HG03280 (cell line): ENCODE measurements around the gene FHOD3.

Experiments used
- ATAC-seq: cut with Tn5 transposase; IDR thresholded peaks from one replicate; pipeline ENCODE4 v1.9.1; 2021; ENCODE audit warnings: mild to moderate bottlenecking, moderate library complexity; ENCODE audit not compliant: unreplicated experiment

The FHOD3 gene

DNA sequence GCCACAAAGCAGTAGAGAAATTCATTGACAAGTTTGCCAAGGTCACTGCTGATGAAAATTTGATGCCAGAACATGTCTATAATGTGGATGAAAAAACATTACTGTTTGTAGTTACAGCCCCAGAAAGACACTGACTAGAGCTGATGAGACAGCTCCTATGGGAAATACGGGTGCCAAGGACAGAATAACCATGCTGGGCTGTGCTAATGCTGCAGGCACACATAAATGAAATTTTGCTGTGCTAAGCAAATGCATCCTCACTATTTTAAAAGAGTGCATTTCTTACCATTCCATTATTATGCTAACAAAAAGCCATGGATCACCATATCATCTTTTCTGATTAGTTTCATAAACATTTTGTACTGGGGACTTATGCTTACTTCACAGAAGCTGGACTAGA lies 208.2 kb downstream of the FHOD3 start:
- ATAC-seq = no peak

DNA sequence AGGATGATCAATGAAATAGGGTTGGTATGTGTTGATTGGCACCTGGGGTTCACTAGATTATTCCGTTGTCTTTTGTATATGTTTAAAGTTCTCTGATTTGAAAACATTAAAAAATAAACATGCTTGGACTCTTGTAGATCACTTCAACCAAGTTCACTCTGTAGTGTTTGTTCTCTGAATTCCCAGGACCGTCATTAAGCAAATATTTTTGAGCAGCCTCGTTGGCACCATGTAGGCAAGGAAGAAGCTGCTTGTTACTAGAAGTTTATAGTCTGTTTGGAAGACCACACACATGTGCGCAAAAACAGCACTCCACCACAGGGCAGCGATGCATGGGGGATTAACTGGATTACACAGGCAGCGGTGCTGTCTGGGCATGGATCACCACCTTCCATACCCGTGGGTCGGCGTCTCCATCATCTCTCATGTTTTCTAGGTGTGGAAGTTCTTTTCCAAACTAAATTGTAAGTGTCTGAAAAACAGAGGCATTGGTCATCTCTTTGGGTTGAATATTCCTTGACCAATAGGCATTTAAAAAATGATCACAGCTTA lies 212.2 kb downstream of the FHOD3 start:
- ATAC-seq = no peak

DNA sequence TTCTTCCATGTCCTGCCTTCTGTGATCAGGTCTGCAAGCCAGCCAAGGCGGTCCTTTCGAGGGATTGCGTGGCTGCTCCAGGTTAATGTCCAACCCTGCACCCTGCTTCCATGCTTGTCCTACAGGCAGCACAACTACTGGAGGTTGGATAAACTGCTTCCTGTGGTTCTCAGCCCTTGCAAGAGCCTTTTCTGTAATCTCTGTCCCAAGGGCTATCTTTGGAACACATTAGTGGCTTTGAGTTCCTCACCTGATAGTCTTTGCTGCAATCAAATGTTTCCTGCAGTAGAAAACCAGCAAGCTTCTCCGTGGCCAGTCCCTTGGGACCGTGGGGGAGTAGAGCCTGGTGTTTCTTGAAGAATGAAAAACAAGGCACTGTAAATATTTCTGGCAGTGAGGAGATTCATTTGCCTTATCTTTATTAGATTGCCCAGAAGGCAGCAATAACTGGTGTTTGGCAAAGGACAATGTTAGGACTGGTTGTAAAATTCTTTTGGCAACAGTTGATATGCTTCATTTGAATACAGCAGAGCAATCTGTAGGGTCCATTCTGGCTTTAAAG lies 214.4 kb downstream of the FHOD3 start:
- no peak for ATAC-seq

DNA sequence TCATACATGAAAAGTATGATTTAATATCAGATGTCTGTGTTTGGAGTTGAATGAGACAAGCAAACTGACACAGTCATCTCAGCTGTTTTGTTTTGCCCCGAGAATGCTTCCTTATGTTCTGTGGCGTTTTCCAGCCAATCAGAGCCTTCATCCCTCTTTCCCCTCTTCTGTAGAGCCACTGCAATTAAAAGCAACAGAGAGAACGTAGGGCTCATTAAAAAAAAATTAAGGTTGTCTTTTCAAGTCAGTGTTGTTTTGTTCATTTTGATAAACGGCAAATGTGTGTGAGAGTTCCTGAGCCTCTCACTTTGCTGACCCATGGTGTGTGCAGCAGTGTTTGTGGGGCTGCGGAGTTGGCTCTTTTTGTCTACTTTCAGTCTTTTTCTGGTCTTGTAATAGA lies 216.0 kb downstream of the FHOD3 start:
- no peak for ATAC-seq

DNA sequence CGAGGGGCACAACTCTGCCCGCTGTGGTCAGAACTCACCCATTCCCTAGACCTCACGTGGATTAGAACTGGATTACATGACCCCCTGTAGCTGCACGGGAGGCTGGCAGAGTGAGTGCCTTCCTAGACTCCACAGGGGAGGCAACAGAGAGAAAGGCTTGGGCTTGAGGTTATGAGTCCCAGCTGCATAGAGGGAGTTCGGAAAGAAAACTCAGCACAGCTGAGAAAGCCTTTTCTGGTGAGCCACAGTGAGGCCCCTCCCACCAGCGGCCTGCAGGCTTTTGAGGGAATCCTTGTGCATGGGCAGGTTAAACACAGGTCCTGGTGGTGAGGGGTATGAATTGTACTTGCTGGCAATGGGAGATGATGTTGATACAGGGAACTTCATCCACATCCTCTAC lies 217.3 kb downstream of the FHOD3 start:
- ATAC-seq = no peak

DNA sequence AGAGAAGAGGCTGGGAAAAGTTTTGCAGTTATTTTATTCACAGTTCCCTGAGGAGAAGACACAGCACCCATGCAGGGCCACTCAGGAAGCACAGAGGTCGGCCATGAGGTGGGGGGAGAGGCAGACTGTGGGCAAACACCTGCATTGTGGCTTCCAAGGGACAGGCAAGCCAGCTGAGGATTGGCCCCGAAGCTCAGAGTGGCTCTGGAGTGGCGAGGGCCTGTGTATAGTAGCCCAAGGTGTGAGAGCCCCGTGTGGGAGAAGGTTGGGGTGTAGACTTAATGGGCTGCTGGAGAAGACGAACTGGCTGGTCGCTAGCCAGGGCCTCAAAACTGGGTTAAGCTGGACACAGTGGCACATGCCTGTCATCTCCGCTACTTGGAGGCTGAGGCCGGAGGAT lies 218.7 kb downstream of the FHOD3 start:
- no peak for ATAC-seq

- ATAC-seq = no peak
Measured at GRCh38 chr18:36516726-36517125, 219.2 kb downstream of the FHOD3 start.

- no peak for ATAC-seq
Measured at GRCh38 chr18:36518839-36519238, 221.3 kb downstream of the FHOD3 start.

- ATAC-seq = no peak
Measured at GRCh38 chr18:36519358-36519757, 221.8 kb downstream of the FHOD3 start.

GRCh38 chr18:36522509-36522908 lies 225.0 kb downstream of the FHOD3 start:
- ATAC-seq = no peak

DNA sequence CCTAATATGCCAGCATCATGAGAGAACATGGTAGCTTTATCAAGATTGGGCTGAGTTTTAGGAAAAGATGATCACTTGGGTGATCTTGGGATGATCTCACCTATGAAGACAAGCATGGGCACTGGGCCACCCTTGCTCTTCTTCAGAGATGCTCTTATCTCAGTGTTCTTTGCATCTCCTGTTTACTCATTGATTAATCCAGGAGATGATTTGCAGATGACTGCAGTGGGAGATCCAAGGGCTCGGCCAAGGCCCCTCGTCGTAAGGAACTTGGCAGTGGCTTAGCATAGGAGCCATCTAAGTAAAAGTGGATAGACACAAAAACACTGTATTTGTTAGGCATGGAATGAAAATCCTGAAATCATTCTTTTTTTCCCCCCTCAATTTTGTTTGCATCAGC lies 228.4 kb downstream of the FHOD3 start:
- no peak for ATAC-seq

GRCh38 chr18:36526611-36527010 lies 229.1 kb downstream of the FHOD3 start:
- no peak for ATAC-seq

DNA sequence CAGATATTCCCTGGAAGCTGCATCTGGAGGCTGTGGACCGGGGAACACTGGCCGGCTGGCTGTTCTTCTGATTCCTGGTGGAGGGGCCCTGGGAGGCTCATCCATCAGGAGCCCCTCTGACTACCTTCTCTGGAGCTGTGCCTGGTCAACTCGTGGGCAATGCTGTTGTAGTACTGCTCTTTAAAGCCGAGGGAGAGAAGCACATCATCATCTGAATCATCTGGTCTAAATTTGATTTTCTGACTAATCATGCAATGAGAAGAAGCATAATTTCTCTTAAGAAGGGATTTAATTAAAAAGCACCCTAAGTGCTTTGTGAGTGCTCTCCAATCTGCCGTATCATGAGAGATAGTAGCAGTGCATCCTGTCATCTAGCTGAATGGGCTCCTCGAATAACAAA lies 229.5 kb downstream of the FHOD3 start:
- ATAC-seq = no peak

GRCh38 chr18:36527740-36528455 lies 230.4 kb downstream of the FHOD3 start:
- ATAC-seq = no peak

GRCh38 chr18:36529747-36530146 lies 232.2 kb downstream of the FHOD3 start:
- ATAC-seq = no peak

DNA sequence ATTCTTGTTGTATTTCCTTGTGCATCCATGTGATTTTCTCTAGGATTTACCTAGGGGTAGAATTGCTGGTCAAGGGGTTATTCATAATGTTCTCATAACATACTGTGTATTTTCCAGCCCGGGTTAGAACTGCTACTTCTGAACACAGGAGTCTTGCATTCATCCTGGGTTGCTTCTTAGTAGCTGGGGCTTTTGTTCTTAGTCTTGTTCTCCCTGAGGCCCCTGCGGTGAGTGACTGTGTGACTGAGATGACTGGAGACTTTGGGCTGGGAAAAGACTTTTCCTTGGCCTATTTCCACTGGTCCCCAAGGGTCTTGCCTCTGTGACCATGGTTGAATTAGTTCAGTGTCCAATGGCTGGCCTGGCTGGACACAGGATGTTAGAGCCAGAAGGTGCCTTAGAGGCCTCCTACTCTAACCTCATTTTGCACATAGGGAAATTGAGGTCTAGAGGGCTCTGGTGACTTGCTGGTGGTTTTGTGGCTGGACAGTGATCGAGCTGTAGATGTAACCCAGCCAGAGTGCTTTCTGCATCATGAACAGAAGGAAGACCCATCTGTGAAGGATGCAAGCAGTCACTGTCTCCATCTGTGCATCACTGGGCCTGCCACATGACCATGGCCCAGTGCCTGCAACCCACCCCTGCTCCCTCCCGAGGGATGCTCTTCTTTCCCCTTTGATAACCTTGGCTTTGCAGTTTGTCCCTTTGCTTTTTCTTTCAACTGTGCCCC lies 233.3 kb downstream of the FHOD3 start:
- ATAC-seq = no peak

DNA sequence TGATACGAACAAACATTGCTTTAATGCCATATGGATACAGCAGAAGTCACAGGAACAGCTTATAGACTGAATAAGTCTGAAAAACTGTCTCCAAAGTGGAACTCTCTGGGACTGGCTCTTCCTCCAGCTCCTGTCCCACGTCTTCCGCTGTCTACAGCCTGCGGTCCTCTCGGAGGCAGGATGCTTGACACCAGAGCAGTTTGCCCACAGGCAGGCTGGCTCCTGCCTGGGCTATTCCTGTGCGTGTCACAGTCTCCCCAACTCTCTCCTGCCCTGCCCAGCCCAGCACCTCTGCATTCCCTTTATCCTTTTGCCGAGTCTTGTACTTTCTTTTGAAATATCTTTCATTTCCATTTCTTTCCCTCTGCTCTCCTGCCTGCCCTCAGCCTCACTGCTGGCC lies 234.1 kb downstream of the FHOD3 start:
- no peak for ATAC-seq

DNA sequence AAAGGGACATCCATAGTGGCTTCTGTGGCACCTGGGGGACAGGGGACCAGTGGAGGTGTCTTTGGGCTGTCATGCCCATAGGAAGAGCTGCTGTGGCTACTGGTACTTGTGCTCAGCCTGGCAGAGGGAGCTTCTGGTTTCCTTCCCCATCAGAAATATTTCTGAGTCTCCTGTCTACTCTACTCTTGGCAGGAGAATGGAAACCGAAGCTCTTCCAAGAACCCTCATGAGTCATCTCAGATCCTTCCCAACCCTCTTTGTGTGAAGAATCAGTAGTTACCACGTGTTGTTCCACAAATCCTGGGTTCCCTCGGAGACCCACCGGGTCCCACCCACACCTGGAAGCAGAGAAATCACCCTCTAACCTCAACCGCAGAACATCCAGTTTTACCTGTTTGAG lies 234.9 kb downstream of the FHOD3 start:
- no peak for ATAC-seq

- ATAC-seq = no peak
Measured at GRCh38 chr18:36532815-36533214, 235.3 kb downstream of the FHOD3 start.

DNA sequence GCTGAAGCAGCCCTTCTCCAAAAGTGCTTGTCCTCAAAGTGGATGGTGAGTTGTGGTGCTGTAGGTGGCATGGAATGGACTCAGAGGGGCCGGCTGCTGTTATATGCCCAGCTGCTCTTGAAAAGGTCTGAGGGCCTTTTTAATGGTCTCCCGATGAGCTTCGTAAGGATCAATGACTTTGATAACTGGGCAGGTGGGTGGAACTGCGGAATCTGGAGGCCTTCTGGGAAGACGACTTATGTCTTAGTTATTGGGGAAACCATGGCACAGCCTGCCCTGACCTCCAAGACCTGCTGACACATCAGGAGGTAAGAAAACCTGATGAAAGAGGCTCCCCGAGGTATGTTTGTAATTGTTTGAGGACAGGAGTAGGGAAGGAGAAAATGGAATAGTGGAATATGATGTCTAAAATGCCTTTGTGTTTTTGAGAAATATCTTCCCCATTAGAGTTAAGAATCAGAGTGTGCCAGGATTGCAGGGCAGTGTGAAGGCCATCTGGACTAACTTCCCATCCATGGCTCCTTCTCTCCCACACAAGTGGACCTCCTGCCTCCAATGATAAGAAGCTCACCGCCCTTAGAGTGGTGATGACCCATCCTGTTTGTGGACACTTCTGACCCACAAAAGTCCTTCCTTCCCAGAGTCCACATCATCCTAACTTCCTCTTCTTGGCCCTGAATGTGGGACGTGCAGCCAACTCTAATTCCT lies 236.1 kb downstream of the FHOD3 start:
- no peak for ATAC-seq

- ATAC-seq = no peak
Measured at GRCh38 chr18:36534154-36534688, 236.7 kb downstream of the FHOD3 start.
